GM19455 (cell line): ENCODE results near the gene ROM1.
A peak's percentile ranks its signal among the peaks of the same experiment; 100 is the strongest.
"Not testable (repeated sequence)": the region's sequence is repeated elsewhere in the genome, so short reads cannot be mapped to it uniquely, and the experiment has no call there.

Source experiments
- ATAC-seq: cut with Tn5 transposase; IDR thresholded peaks from one replicate; pipeline ENCODE4 v1.9.1; 2021; ENCODE audit not compliant: unreplicated experiment

Gene ROM1

GRCh38 chr11:62648185-62648966 is 35.3 kb downstream of the ROM1 start:
- no peak for ATAC-seq

GRCh38 chr11:62648967-62649364 is 35.9 kb downstream of the ROM1 start:
- ATAC-seq: no peak

- ATAC-seq: no peak
Measured at GRCh38 chr11:62649486-62649885, 36.4 kb downstream of the ROM1 start.

DNA sequence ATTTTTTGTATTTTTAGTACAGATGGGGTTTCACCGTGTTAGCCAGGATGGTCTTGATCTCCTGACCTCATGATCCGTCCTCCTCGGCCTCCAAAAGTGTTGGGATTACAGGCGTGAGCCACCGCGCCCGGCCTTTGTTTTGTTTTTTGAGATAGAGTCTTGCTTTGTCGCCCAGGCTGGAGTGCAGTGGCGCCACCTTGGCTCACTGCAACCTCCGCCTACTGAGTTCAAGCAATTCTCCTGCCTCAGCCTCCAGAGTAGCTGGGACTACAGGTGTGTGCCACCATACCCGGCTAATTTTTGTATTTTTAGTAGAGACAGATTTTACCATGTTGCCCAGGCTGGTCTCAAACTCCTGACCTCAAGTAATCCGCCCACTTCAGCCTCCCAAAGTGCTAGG is 37.2 kb downstream of the ROM1 start:
- not testable (repeated sequence) for ATAC-seq

- ATAC-seq: no peak
Measured at GRCh38 chr11:62652161-62653006, 39.3 kb downstream of the ROM1 start.

GRCh38 chr11:62654297-62654696 is 41.2 kb downstream of the ROM1 start:
- no peak for ATAC-seq

GRCh38 chr11:62656796-62657429 is 43.9 kb downstream of the ROM1 start:
- ATAC-seq: no peak

DNA sequence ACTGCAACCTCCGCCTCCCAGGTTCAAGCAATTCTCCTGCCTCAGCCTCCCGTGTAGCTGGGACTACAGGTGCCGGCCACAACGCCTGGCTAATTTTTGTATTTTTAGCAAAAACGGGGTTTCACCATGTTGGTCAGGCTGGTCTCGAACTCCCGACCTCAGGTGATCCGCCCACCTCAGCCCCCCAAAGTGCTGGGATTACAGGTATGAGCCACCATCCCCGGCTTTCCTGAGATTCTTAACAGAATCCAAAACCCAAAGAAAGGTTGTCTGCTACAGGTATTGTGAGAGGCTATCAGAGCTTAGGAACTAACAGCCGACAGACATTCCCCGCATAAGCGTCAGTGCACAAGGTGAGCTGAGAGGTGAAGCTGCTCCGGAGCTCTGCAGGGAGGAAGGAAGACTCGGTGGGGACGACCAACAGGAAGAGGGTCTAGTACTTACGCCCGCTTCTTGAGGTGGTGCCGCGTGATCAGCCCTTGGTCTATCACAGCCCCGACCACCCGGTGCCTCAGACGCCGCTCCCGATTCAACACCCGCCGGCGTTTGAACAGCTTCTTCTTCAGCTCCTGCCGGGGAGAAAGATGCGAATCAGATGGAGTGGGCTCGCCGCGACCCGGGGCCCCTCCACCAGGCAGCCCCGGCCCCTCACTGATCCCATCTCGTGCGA is 51.5 kb downstream of the ROM1 start:
- peak; percentile 29 for ATAC-seq
